Subcutaneous abdominal adipose tissue (tissue), 5 donors: ENCODE measurements around the gene METRN.
"Not testable (repeated sequence)": the region's sequence is repeated elsewhere in the genome, so short reads cannot be mapped to it uniquely, and the experiment has no call there.

Source experiments
- H3K27ac ChIP-seq: one replicate; pipeline ENCODE4 v1.7.0; 2013; ENCODE audit warnings: low read depth, mild to moderate bottlenecking, inconsistent platforms, low read length, moderate library complexity
- H3K27me3 ChIP-seq, 5 donors: one replicate each; pipeline ENCODE4 v1.7.0; 2013; ENCODE audit warnings: low read length in 5 of 5, inconsistent platforms in 1 of 5; ENCODE audit not compliant: control insufficient read depth in 5 of 5, insufficient read depth in 4 of 5
- H3K36me3 ChIP-seq, 5 donors: one replicate each; pipeline ENCODE4 v1.7.0; 2013; ENCODE audit warnings: low read length in 5 of 5; ENCODE audit not compliant: control insufficient read depth in 5 of 5, insufficient read depth in 5 of 5
- H3K4me1 ChIP-seq, 5 donors: one replicate each; pipeline ENCODE4 v1.7.0; 2013; ENCODE audit warnings: low read length in 5 of 5, mild to moderate bottlenecking in 3 of 5, moderate library complexity in 1 of 5; ENCODE audit not compliant: control insufficient read depth in 5 of 5, insufficient read depth in 5 of 5
- H3K4me3 ChIP-seq, 5 donors: one replicate each; pipeline ENCODE4 v1.7.0; 2013; ENCODE audit warnings: low read length in 5 of 5, low read depth in 1 of 5
- H3K9ac ChIP-seq, 5 donors: one replicate each; pipeline ENCODE4 v1.7.0; 2013; ENCODE audit warnings: low read length in 5 of 5, mild to moderate bottlenecking in 4 of 5, moderate library complexity in 3 of 5
- H3K9me3 ChIP-seq, 5 donors: one replicate each; pipeline ENCODE4 v1.7.0; 2013; ENCODE audit warnings: low read length in 5 of 5; ENCODE audit not compliant: control insufficient read depth in 5 of 5
- donor health status: healthy.
- donor health status: healthy.
- donor health status: healthy.
- donor health status: healthy.
- donor health status: healthy.

The METRN gene

GRCh38 chr16:743794-744500 lies 29.0 kb downstream of the METRN start:
- no peaks in the 10 kb centered on the region for H3K36me3 ChIP-seq
- peaks cover 0 to 9% (median 3%) of the 10 kb centered on the region in 5 donors for H3K27me3 ChIP-seq

DNA sequence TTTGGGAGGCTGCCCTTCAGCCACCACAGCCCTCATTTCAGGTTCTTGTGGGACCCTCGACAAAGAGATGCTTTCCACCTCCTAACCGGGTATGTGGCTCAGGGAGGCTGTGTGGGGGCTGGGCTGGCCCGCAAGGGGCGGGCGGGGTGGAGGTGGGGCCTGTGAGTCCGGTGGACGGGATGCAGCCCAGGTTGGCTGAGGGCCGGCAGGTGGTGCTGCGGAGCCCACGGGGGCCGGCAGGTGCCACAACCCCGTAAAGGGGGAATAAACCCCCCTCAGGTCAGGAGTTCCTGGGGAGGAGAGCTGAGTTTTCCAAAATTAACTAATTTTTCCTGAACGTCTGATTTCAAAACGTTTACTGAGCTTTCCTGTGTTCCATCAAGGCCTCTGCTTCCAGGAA lies 30.8 kb downstream of the METRN start:
- Histone ChIP-seq H3K27me3 (peaks cover 0 to 9% (median 3%) of the 10 kb centered on the region in 5 donors), H3K36me3 (no peaks in the 10 kb centered on the region), H3K27ac (no peak overlapping the region), H3K4me1 (peaks cover 0 to 5% (median 4%) of the 10 kb centered on the region in 5 donors), H3K4me3 (no peak overlapping the region), H3K9ac (no peak overlapping the region), H3K9me3 (no peaks in the 10 kb centered on the region)

More at GRCh38 chr16:743794-744500, 29.0 kb downstream of the METRN start:
- Histone ChIP-seq H3K9me3 (no peaks in the 10 kb centered on the region), H3K4me3 (no peak overlapping the region), H3K4me1 (peaks cover 6 to 18% (median 16%) of the 10 kb centered on the region in 5 donors), H3K27ac (no peak overlapping the region), H3K9ac (no peak overlapping the region)

- no peaks in the 10 kb centered on the region for H3K4me1 ChIP-seq
- no peaks in the 10 kb centered on the region for H3K9me3 ChIP-seq
- no peak overlapping the region for H3K4me3 ChIP-seq
- H3K36me3 ChIP-seq, result no peaks in the 10 kb centered on the region
- H3K27ac ChIP-seq, result no peak overlapping the region
- no peak overlapping the region for H3K9ac ChIP-seq
- peaks cover 0 to 9% (median 5%) of the 10 kb centered on the region in 5 donors for H3K27me3 ChIP-seq
Measured at GRCh38 chr16:746637-747036, 31.7 kb downstream of the METRN start.

- no peak overlapping the region for H3K27ac ChIP-seq
- H3K36me3 ChIP-seq, result no peaks in the 10 kb centered on the region
- H3K9ac ChIP-seq, result no peak overlapping the region
- H3K9me3 ChIP-seq, result no peaks in the 10 kb centered on the region
- H3K27me3 ChIP-seq, result peaks cover 0 to 10% (median 4%) of the 10 kb centered on the region in 5 donors
- no peaks in the 10 kb centered on the region for H3K4me1 ChIP-seq
- H3K4me3 ChIP-seq, result no peak overlapping the region
Measured at GRCh38 chr16:747978-748746, 33.2 kb downstream of the METRN start.

DNA sequence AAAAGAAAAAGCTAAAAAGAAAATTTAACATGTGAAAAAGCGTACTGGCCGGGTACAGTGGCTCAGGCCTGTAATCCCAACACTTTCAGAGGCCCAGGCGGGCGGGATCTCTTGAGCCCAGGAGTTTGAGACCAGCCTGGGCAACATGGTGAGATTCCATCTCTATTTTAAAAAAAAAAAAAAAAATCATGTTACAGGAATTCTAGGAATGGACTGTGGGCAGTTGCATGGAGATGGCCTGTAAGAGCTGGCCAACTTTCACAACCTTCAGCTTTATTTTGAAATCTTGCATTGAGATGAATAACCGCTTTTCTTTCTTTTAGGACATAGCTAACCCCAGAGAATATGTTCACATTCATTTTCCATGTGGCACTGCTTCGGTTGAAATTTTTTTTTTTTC lies 34.1 kb downstream of the METRN start:
- Histone ChIP-seq H3K4me3 (no peak overlapping the region), H3K9me3 (no peaks in the 10 kb centered on the region), H3K27ac (no peak overlapping the region), H3K4me1 (no peaks in the 10 kb centered on the region), H3K36me3 (no peaks in the 10 kb centered on the region), H3K9ac (no peak overlapping the region), H3K27me3 (peaks cover 0 to 12% (median 2%) of the 10 kb centered on the region in 5 donors)

DNA sequence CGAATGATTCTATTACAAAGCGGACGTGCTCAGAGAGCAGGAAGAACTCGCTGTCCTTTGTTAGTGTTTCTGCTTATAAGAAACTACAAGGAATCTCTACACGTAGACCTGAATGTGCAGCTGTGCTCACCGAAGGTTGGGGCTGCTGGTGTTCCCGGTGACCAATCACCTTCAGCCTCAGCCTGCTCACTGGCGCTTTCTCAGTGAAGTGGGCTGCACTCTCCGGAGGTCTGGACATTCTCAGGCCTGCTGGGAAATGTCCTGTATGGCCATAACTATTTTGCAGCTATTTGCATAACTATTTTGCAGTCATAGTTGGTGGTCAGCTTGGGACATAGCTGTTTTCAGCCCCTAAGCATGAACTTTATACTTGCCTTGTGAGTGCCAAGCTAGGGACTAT lies 35.6 kb downstream of the METRN start:
- Histone ChIP-seq H3K4me3 (no peak overlapping the region), H3K36me3 (no peaks in the 10 kb centered on the region), H3K9ac (no peak overlapping the region), H3K9me3 (no peaks in the 10 kb centered on the region), H3K27ac (no peak overlapping the region), H3K27me3 (peaks cover 0 to 12% (median 0%) of the 10 kb centered on the region in 5 donors), H3K4me1 (no peaks in the 10 kb centered on the region)

- Histone ChIP-seq H3K36me3 (no peaks in the 10 kb centered on the region), H3K4me3 (no peak overlapping the region), H3K27me3 (peaks cover 0 to 17% (median 0%) of the 10 kb centered on the region in 5 donors), H3K9ac (no peak overlapping the region), H3K9me3 (peaks cover 0 to 2% (median 0%) of the 10 kb centered on the region in 5 donors), H3K4me1 (no peaks in the 10 kb centered on the region), H3K27ac (no peak overlapping the region)
Measured at GRCh38 chr16:751152-752006, 36.5 kb downstream of the METRN start.

DNA sequence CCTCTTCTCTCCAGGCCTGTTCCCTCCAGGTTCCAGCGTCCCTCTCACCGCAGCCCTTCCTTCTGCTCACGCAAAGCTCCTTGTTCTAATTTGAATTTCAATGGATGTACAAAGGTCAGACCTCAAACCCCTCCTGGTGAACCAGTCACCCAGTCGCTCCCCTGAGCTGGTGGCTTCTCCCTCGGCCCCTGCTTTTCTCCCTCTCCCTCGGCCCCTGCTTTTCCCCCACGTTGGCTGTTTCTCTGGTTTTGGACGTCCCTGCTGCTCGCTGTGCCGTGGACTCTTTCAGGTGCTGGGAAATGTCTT lies 37.0 kb downstream of the METRN start:
- no peak overlapping the region for H3K27ac ChIP-seq
- no peak overlapping the region for H3K4me3 ChIP-seq
- peaks cover 0 to 5% (median 0%) of the 10 kb centered on the region in 5 donors for H3K9me3 ChIP-seq
- H3K27me3 ChIP-seq, result peaks cover 0 to 17% (median 0%) of the 10 kb centered on the region in 5 donors
- H3K36me3 ChIP-seq, result no peaks in the 10 kb centered on the region
- no peaks in the 10 kb centered on the region for H3K4me1 ChIP-seq
- H3K9ac ChIP-seq, result no peak overlapping the region

DNA sequence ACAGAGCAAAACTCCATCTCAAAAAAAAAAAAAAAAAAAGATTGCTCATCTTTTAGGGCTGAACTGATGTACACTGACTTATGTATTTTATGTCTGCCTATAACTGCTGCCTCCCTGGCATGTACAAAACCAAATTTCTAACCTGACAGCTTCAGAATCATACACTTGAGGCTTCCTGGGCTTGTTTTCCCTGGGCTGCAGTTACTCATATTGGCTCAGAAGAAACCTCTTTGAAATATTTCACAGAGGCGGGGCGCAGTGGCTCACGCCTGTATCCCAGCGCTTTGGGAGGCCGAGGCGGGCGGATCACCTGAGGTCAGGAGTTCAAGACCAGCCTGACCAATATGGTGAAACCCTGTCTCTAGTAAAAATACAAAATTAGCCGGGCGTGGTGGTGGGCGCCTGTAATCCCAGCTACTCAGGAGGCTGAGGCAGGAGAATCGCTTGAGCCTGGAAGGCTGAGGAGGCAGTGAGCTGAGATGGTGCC lies 39.2 kb downstream of the METRN start:
- not testable (repeated sequence) for H3K27ac ChIP-seq, H3K9ac ChIP-seq, H3K36me3 ChIP-seq, H3K4me1 ChIP-seq, H3K4me3 ChIP-seq, H3K9me3 ChIP-seq
- peaks cover 0 to 17% (median 0%) of the 10 kb centered on the region in 5 donors for H3K27me3 ChIP-seq
